DMS53 (cell line): Measurements from ENCODE around the gene ZNRF3.
A peak's percentile ranks its signal among the peaks of the same experiment; 100 is the strongest.
"Not testable (repeated sequence)": the region's sequence is repeated elsewhere in the genome, so short reads cannot be mapped to it uniquely, and the experiment has no call there.

Source experiments
- DNase-seq: peaks from one replicate; lab custom pipeline; 2025; lab: John Stamatoyannopoulos, UW

Gene ZNRF3

GRCh38 chr22:28985581-28986290 is 102.4 kb downstream of the ZNRF3 start:
- DNase-seq = no peak

GRCh38 chr22:28986366-28986765 is 103.0 kb downstream of the ZNRF3 start:
- DNase-seq = no peak

- no peak for DNase-seq
Observed at GRCh38 chr22:28988457-28988856, 105.1 kb downstream of the ZNRF3 start.

- no peak for DNase-seq
Observed at GRCh38 chr22:28989035-28989464, 105.7 kb downstream of the ZNRF3 start.

GRCh38 chr22:28989484-28989883 is 106.1 kb downstream of the ZNRF3 start:
- DNase-seq = no peak

- DNase-seq = no peak
Observed at GRCh38 chr22:28989912-28990311, 106.5 kb downstream of the ZNRF3 start.

- peak; percentile 69 for DNase-seq
Observed at GRCh38 chr22:28992565-28993356, 109.4 kb downstream of the ZNRF3 start.

GRCh38 chr22:28994522-28994921 is 111.2 kb downstream of the ZNRF3 start:
- no peak for DNase-seq

- DNase-seq = no peak
Observed at GRCh38 chr22:28995551-28995950, 112.2 kb downstream of the ZNRF3 start.

GRCh38 chr22:28997342-28997741 is 114.0 kb downstream of the ZNRF3 start:
- DNase-seq = no peak

GRCh38 chr22:28998681-28999080 is 115.3 kb downstream of the ZNRF3 start:
- DNase-seq = no peak

- DNase-seq = no peak
Observed at GRCh38 chr22:28999510-28999909, 116.1 kb downstream of the ZNRF3 start.

- DNase-seq = no peak
Observed at GRCh38 chr22:28999919-29000556, 116.7 kb downstream of the ZNRF3 start.

- DNase-seq = no peak
Observed at GRCh38 chr22:29000641-29001040, 117.3 kb downstream of the ZNRF3 start.

- DNase-seq = no peak
Observed at GRCh38 chr22:29002603-29003002, 119.2 kb downstream of the ZNRF3 start.

GRCh38 chr22:29003552-29003951 is 120.2 kb downstream of the ZNRF3 start:
- no peak for DNase-seq

GRCh38 chr22:29003975-29004646 is 120.7 kb downstream of the ZNRF3 start:
- peak; percentile 54 for DNase-seq

- DNase-seq = peak; percentile 84
Observed at GRCh38 chr22:29004647-29005371, 121.4 kb downstream of the ZNRF3 start.

GRCh38 chr22:29005754-29006153 is 122.4 kb downstream of the ZNRF3 start:
- not testable (repeated sequence) for DNase-seq

- DNase-seq = no peak
Observed at GRCh38 chr22:29006346-29006745, 123.0 kb downstream of the ZNRF3 start.

- no peak for DNase-seq
Observed at GRCh38 chr22:29009148-29009547, 125.8 kb downstream of the ZNRF3 start.
